Body of pancreas (tissue), 4 donors: ENCODE measurements around the gene PNPLA6. TPM values are rescaled to one million over a fixed set of nuclear protein-coding genes. Genes with fewer than 3 reads are reported as not detected.

Source experiments
- ATAC-seq: fragments of 150-250 bp; one replicate; pipeline ENCODE4 v1.9.1; 2016
- DNase-seq, 4 donors: peaks; one replicate each; pipeline ENCODE4 v3.0.0-alpha.2; 2019
- H3K27ac ChIP-seq, 4 donors: fragments of 200-600 bp; sonication (generic); 1 replicate in 3 of 4; 2 replicates in 1 of 4; pipeline versions ENCODE4 v1.5.1 to v1.6.1; 2016 to 2019; ENCODE audit warnings: mild to moderate bottlenecking in 1 of 4, mixed read lengths in 1 of 4, moderate library complexity in 1 of 4
- H3K27me3 ChIP-seq, 2 donors: fragments of 200-600 bp; sonication (generic); one replicate each; pipeline ENCODE4 v1.6.0; 2016; ENCODE audit warnings: mild to moderate bottlenecking in 1 of 2
- H3K36me3 ChIP-seq, 2 donors: fragments of 200-600 bp; sonication (generic); replicated peaks in 1 of 2; 2 replicates each; pipeline ENCODE4 v1.5.1; 2016; ENCODE audit warnings: low read depth in 2 of 2; ENCODE audit not compliant: insufficient read depth in 1 of 2
- H3K4me1 ChIP-seq: fragments of 200-600 bp; sonication (generic); one replicate; pipeline ENCODE4 v1.6.0; 2016
- H3K4me3 ChIP-seq, 2 donors: fragments of 200-600 bp; sonication (generic); 1 replicate in 1 of 2; 2 replicates in 1 of 2; pipeline ENCODE4 v1.5.1; 2016 to 2019
- H3K9me3 ChIP-seq, 3 donors: fragments of 200-600 bp; sonication (generic); 1 replicate in 2 of 3; 2 replicates in 1 of 3; pipeline ENCODE4 v1.5.1; 2016
- CTCF ChIP-seq, 7 experiments: fragments of 450-650 bp in 4 of 7; fragments of 200-600 bp in 3 of 7; sonication (generic) in 3 of 7; IDR thresholded peaks; one replicate each; pipeline ENCODE4 v1.5.1; 2016 to 2019; ENCODE audit warnings: antibody characterized with exemption in 7 of 7
- POLR2A ChIP-seq, 3 donors: fragments of 450-650 bp; IDR thresholded peaks; one replicate each; pipeline ENCODE4 v1.6.1; 2016; ENCODE audit warnings: antibody characterized with exemption in 3 of 3, mild to moderate bottlenecking in 2 of 3
- WGBS, 2 donors: methylation state at CpG; one replicate each; pipeline ENCODE4 v1.1.5; 2017; 5-methylcytosine and 5-hydroxymethylcytosine counted together
- intact Hi-C: fragments of 100-400 bp; cut with DNase I; formaldehyde crosslinking; loops from one replicate; pipeline ENCODE4 v1.15.1; 2023
- total RNA-seq, 2 donors: library from RNA; depleted of rRNA; stranded (reverse); fragments of >200 nt; gene quantifications; one replicate each; pipeline ENCODE4 v1.1.0, GENCODE V29; 2016

PNPLA6 gene
- total RNA-seq, 2 donors from 2014 or later, result 43.8 to 52.1 TPM

GRCh38 chr19:7492142-7492541, 43.4 kb upstream of the PNPLA6 start:
- Histone ChIP-seq H3K36me3 (no peaks in the 10 kb centered on the region), H3K9me3 (no peaks in the 10 kb centered on the region), H3K4me1 (peaks cover 26% of the 10 kb centered on the region), H3K27me3 (no peaks in the 10 kb centered on the region), H3K27ac (no peak overlapping the region), H3K4me3 (no peak overlapping the region)
- intact Hi-C loops, result no loop called here
- ATAC-seq (no peak), DNase-seq (peak in 1 of 4 donors; percentile 52)
- TF ChIP-seq POLR2A (IDR thresholded peaks at IDR 0.05), result no peak
- TF ChIP-seq CTCF (IDR thresholded peaks at IDR 0.05), result no peak
- whole genome bisulfite sequencing, 2 donors, result 48 to 82% methylated on average over 4 of the region's 4 CpGs

GRCh38 chr19:7492558-7492957, 43.0 kb upstream of the PNPLA6 start:
- ATAC-seq (no peak), DNase-seq (no peak)
- Histone ChIP-seq H3K4me1 (peaks cover 26% of the 10 kb centered on the region), H3K9me3 (no peaks in the 10 kb centered on the region), H3K27me3 (no peaks in the 10 kb centered on the region), H3K36me3 (no peaks in the 10 kb centered on the region), H3K4me3 (no peak overlapping the region), H3K27ac (no peak overlapping the region)
- intact Hi-C loops, result no loop called here
- WGBS, 2 donors, result 72 to 87% methylated on average over 11 of the region's 11 CpGs
- TF ChIP-seq CTCF (IDR thresholded peaks at IDR 0.05), result no peak

- no peaks in the 10 kb centered on the region for H3K9me3 ChIP-seq
- intact Hi-C loops, result no loop called here
- no peak overlapping the region for H3K4me3 ChIP-seq
- TF ChIP-seq CTCF (IDR thresholded peaks at IDR 0.05) (peak in 4 of 7 experiments; percentile 34 to 54 (median 44)), POLR2A (IDR thresholded peaks at IDR 0.05) (peak in 1 of 3 donors; percentile 38)
- peaks cover 16% of the 10 kb centered on the region for H3K4me1 ChIP-seq
- ATAC-seq (peak; percentile 86), DNase-seq (peak; percentile 66 to 88 (median 79))
- peak overlapping the region; percentile 23 to 72 (median 57) for H3K27ac ChIP-seq
- no peaks in the 10 kb centered on the region for H3K36me3 ChIP-seq
- H3K27me3 ChIP-seq, result no peaks in the 10 kb centered on the region
- WGBS, 2 donors, result 19 to 22% methylated on average over 9 to 13 of the region's 13 CpGs
These were observed 41.0 kb upstream of the PNPLA6 start for GRCh38 chr19:7494416-7495098.

- H3K9me3 ChIP-seq, result no peaks in the 10 kb centered on the region
- intact Hi-C loops, result no loop called here
- no peak overlapping the region for H3K4me3 ChIP-seq
- 58 to 74% methylated on average over 5 to 7 of the region's 7 CpGs for WGBS, 2 donors
- TF ChIP-seq POLR2A (IDR thresholded peaks at IDR 0.05) (no peak), CTCF (IDR thresholded peaks at IDR 0.05) (peak in 3 of 7 experiments; percentile 14 to 21 (median 21))
- DNase-seq, result no peak
- no peak for ATAC-seq
- H3K27ac ChIP-seq, result no peak overlapping the region
- H3K27me3 ChIP-seq, result no peaks in the 10 kb centered on the region
- H3K36me3 ChIP-seq, result no peaks in the 10 kb centered on the region
- peaks cover 23% of the 10 kb centered on the region for H3K4me1 ChIP-seq
These were observed 38.2 kb upstream of the PNPLA6 start for GRCh38 chr19:7497292-7497691.
